Stimulated activated CD4-positive, alpha-beta T cell treated with anti-CD3 and anti-CD28 coated beads, TNF-alpha, amount 100 ng/mL, for 24 hours (primary cell): ENCODE measurements around the gene SH3GL3.

Experiments
- DNase-seq, 3 experiments: peaks; one replicate each; pipeline ENCODE4 v3.0.0-alpha.2; 2020; ENCODE audit warnings: low read depth in 3 of 3

Gene SH3GL3

GRCh38 chr15:83612226-83612625, 165.1 kb downstream of the SH3GL3 start:
- DNase-seq = no peak

DNA sequence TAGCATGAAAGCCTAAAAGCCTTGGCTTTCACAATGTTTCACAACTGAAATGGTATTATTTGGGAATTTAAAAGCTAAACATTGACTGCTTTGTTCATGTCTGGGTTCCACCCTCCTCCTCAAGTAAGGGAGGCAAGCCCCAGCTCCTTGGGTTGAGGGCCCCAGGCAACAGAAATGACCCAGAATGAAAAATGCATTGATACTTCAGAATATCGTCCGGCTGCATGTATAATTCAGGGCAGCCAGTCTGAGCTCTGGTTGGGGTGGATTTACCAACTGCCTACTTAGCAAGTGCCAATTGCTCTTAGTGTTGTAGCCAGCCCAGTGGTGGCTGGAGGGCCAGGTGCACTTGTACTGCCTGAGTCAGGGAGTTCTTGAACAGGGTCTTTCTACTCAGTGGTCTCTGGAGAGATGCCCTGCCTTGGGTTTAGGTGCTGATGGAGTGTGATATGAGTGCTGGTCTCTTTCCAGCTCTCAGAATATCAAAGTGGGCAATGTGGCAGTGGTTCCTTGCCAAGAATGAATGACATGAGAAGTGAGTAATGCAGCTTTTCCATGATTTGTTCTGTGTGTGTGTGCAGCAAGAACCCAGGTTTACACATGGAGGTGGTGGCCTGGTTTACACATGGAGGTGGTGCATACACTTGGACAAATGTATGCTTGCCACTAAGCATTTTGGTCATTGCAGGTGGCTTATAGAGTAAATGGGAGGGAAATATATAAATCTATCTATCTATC, 165.9 kb downstream of the SH3GL3 start:
- DNase-seq = no peak

DNA sequence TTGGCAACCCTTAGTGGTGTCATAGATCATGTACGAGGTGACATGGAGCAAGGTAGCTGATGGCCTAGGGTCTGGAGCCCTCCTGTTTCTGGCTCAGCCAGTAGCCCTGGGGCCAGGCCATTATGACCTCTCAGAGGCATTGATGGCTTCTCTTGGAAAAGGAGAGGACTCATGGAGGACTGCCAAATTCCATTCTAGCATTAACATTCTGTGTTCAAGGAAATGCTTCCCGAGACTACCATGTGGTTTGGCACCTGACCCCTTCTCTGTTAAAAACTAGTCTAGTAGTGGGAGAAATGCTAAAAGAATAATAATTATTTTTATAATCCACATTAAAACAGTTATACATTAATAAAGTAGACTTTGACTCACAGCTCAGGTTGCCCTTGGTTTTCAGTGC, 166.6 kb downstream of the SH3GL3 start:
- DNase-seq = no peak

- DNase-seq = no peak
Observed at GRCh38 chr15:83616840-83617239, 169.7 kb downstream of the SH3GL3 start.

GRCh38 chr15:83626171-83626802, 179.1 kb downstream of the SH3GL3 start:
- DNase-seq = no peak

DNA sequence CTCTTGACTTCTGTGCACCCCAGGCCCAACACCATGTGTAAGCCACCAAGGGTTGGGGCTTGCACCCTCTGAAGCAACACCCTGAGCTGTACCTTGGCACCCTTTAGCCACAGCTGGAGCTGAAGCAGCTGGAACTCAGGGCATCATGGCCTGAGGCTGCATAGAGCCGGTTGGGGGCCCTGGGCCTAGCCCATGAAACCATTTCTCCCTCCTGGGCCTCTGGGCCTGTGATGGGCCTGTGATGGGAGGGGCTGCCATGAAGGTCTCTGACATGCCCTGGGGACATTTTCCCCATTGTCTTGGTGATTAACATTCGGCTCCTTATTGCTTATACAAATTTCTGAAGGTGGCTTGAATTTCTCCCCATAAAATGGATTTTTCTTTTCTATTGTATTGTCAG, 184.4 kb downstream of the SH3GL3 start:
- no peak for DNase-seq

GRCh38 chr15:83643201-83643600, 196.1 kb downstream of the SH3GL3 start:
- no peak for DNase-seq

- DNase-seq = no peak
Observed at GRCh38 chr15:83644439-83644838, 197.3 kb downstream of the SH3GL3 start.

DNA sequence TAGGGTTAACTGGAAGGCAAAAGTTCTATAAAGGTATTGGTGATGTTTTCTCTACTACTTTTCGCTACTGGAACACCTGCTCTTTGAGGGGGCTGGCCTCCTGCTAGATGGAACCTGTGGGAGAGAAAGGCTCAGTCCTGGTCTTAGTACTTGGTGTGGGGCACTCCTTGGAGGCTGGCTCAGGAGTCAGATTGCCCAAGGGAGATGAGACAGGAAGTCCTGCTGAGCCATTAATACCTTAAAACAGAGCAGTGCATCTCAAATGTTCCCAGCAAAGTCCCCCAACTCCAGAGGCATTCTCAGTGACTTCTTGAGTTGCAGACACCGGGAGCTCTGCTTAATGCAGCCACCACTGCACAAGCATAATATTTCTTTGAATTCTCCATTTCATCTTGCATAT, 203.7 kb downstream of the SH3GL3 start:
- DNase-seq = no peak

DNA sequence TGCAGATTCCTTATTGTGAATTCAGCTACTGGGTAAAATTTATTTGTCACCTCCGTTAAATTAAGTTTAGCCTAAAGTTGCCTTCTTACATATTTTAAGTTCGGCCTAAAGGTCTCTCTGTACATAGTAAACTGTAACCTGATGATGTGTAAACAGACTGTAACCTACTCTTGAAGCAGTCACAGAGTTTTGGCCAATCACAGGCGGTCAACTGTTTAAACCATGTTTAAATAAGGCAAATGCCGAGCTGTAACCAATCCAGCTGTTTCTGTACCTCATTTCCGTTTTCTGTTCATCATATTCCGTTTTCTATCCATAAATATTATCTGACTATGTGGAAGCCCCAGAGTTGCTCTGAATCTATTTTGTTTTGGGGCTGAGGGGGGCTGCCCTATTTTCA, 204.4 kb downstream of the SH3GL3 start:
- DNase-seq = no peak

- no peak for DNase-seq
Observed at GRCh38 chr15:83652626-83653204, 205.6 kb downstream of the SH3GL3 start.

DNA sequence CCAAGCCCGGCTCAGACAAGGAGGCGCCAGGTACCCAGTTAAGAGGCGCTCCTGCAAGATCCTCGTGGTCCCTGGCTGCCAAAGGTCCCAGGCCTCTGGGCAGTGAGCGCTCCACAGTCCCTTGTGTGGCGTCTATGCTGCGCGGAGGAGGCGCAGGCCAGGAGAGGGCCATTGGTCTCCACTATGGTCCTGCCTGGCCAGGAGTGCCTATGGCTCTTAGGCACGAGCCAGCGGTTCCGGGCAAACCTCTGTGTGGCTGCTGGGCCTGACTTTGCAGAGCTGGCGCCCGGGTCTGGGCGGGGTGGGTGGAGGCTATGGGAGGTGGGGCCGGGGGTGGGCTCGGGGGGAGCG, 206.1 kb downstream of the SH3GL3 start:
- DNase-seq = no peak

GRCh38 chr15:83653639-83654378, 206.7 kb downstream of the SH3GL3 start, which contains the start of gene ADAMTSL3:
Gene ADAMTSL3 (plus strand): TSS chr15:83654123. CDS start chr15:83655762, 1,639 bp downstream.
- DNase-seq = no peak

- DNase-seq = no peak
Observed at GRCh38 chr15:83654379-83655236, 207.5 kb downstream of the SH3GL3 start.

DNA sequence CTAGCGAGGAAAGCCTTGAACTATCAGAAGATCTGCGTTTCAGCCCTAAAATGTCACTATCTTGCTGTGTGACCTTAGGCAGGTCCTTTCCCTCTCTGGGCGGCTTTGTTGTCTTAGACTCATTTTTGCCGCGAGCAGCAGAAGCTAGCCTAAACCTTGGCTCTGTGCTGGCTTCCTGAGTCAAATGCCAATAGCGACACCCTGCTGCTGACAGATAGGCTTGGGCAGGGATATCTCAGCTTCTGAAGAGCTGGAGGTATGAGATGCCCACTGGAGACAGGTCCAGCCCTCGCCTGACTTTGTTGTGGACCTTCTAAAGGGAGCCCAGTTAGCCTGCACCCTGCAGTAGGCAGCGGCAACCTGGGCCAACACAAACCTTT, 208.1 kb downstream of the SH3GL3 start:
- no peak for DNase-seq

GRCh38 chr15:83656192-83656591, 209.1 kb downstream of the SH3GL3 start:
- no peak for DNase-seq

GRCh38 chr15:83656943-83657528, 209.9 kb downstream of the SH3GL3 start:
- DNase-seq = no peak

DNA sequence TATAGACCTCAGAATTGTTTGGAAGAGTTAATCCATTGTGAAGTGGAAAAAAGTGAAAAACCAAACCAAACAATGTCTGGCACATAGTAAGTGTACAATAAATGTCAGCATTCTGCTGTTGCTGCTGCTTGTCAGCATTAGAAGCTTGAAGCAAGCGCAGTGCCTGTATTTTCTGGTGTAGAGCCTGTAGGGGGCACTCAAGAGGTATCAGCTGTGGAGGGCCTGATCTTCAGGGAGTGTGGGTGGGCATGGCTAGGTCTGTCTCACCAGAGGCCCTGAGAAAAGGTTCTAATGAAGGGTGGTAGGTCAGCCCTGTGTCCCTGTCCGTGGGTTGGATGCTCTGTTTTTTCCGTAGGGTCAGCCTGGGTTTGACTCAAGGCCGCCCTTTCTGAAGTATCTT, 210.4 kb downstream of the SH3GL3 start:
- no peak for DNase-seq

- no peak for DNase-seq
Observed at GRCh38 chr15:83658430-83659416, 211.6 kb downstream of the SH3GL3 start.

GRCh38 chr15:83659417-83659812, 212.3 kb downstream of the SH3GL3 start:
- DNase-seq = no peak
